GM19397 (cell line): Measurements from ENCODE around the gene NMRAL1.

Experiments used
- ATAC-seq: cut with Tn5 transposase; IDR thresholded peaks from one replicate; pipeline ENCODE4 v1.9.1; 2021; ENCODE audit warnings: mild to moderate bottlenecking, moderate library complexity; ENCODE audit not compliant: unreplicated experiment

Gene NMRAL1

GRCh38 chr16:4467916-4468315 lies 6.5 kb downstream of the NMRAL1 start:
- ATAC-seq, result no peak

- no peak for ATAC-seq
These were observed 8.2 kb downstream of the NMRAL1 start for GRCh38 chr16:4465977-4466779.

GRCh38 chr16:4463522-4464163 lies 10.8 kb downstream of the NMRAL1 start:
- no peak for ATAC-seq

DNA sequence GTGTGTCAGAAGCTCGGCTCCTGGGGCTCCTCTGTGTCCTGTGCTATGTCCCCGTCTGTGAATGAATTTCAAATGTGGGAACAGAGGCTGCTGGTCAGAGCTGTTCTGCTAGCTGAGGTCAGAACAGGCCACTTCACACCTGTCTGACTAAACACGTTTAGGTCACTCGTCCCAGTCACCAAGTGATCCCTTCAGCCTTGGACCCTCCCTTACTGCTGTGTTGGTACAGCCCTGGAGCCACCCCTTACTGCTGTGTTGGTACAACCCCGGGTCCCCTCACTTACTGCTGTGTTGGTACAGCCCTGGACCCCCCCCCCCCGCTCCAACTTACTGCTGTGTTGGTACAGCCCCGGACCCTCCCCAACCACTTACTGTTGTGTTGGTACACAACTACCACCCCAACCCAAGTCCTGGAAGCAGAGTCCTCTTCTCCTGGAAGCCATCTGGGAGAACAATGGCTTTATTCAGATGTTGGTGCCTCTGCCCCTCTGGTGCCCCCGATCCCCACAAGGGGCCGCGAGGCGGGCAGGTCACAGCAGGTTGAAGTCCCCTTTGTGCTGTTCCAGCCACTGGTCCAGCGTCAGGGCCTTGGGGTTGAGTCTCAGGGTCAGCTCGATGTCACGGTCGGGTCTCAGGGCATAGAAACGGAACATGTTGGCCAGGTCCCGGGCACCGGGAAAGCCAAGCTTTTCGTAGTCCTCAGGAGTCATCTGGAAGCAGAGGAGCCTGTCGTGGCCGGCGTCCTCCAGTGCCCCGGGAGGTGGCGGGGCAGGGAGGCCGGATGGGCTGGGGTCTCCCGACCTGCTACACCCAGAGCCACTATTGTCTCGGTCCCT lies 13.0 kb downstream of the NMRAL1 start:
- no peak for ATAC-seq

GRCh38 chr16:4460936-4461249 lies 13.5 kb downstream of the NMRAL1 start:
- ATAC-seq, result no peak

GRCh38 chr16:4455951-4456350 lies 18.5 kb downstream of the NMRAL1 start:
- ATAC-seq, result no peak

- ATAC-seq, result no peak
These were observed 19.3 kb downstream of the NMRAL1 start for GRCh38 chr16:4455081-4455480.

DNA sequence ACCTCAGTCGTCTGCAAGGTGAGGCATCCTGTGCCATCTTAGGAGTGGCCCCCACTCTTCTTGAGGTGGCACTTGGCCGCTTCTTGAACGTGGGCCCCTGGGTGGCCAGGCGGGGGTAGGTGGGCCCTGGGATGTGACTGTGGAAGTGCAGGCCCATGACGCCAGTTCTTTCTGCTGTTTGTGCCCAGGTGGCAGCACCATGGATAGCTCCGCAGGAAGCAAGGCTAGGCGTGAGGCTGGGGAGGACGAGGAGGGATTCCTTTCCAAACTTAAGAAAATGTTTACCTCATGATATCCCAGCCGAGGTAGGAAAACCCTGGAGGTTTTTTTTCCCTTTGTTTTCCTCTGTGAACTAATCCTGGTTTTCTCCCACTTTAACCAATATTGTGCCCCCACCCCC lies 19.8 kb downstream of the NMRAL1 start:
- ATAC-seq, result no peak

- ATAC-seq, result no peak
These were observed 21.8 kb downstream of the NMRAL1 start for GRCh38 chr16:4452674-4453073.

GRCh38 chr16:4450931-4451519 lies 23.4 kb downstream of the NMRAL1 start:
- ATAC-seq, result no peak

DNA sequence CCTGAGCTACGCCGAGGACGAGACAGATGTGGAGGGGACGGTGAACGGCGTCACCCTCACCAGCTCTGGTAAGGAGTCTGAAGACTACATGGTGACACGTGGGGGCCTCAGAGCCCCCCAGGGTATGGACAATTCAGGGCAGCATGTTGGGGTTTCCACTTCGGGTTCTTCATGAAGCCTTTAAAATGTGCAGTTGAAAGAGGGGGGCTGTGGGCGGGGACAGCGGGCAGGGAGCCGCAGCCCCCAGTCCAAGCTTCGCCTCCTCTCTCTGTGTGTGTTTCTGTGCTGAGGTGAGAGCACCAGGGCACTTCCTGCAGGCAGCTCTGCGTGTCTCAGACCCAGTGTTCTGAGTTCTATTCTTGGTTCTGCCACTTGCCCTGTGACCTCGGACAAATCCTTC lies 24.0 kb downstream of the NMRAL1 start:
- ATAC-seq, result no peak

DNA sequence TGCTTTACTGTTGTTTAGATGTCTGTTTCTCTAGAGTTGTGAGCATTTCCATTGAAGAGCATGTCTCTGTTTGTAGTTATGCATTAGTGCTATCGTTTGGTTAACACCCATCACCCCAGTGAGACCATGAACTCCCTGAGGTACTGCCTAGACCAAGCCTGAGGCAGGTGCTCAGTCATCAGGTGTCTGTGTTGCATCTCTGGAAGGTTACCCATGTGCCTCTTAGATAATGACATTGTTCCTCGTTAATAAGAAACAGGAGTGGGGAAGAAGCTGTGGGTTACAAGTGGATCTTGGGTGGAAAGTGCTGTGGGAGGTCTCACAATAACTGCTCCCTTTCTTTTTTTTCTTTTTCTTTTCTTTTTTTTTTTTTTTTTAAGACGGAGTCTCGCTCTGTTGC lies 30.4 kb downstream of the NMRAL1 start:
- no peak for ATAC-seq

DNA sequence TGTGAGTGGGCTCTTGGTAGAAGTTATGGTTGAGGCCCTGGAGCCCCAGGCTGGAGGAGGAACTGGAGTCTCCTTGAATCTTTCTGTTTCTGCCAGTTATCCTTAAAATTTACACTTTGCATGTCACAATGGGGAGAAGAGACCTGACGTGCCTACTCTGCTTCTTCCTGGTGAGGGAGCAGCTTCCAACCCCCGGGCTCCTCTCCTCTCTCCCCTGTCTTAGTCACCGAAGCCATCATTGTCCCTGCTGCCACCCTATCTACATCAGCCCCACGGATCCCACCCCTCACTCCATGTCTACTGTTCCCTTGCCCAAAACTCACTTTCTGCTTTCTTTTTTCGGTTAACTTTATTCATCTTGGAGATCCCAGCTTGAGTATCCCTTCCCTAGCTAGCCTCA lies 31.2 kb downstream of the NMRAL1 start:
- no peak for ATAC-seq

- no peak for ATAC-seq
These were observed 32.1 kb downstream of the NMRAL1 start for GRCh38 chr16:4442371-4442770.

DNA sequence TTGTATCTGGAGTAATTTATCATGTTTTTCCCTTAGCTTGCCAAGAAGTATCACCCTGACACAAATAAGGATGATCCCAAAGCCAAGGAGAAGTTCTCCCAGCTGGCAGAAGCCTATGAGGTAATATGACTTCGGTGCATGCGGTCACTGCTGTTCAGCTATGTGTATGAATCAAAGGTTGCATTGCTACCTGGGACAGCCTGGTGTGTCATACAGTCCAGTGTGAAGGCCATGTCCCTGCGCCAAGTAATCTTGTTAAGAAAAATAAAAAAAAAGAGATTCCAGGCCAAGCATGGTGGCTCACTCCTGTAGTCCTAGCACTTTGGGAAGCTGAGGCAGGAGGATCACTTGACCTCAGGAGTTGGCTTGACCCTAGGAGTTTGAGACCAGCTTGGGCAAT lies 37.1 kb downstream of the NMRAL1 start:
- no peak for ATAC-seq

GRCh38 chr16:4435337-4436067 lies 38.9 kb downstream of the NMRAL1 start:
- ATAC-seq, result no peak

- no peak for ATAC-seq
These were observed 40.3 kb downstream of the NMRAL1 start for GRCh38 chr16:4433914-4434787.

- no peak for ATAC-seq
These were observed 41.2 kb downstream of the NMRAL1 start for GRCh38 chr16:4433228-4433627.

DNA sequence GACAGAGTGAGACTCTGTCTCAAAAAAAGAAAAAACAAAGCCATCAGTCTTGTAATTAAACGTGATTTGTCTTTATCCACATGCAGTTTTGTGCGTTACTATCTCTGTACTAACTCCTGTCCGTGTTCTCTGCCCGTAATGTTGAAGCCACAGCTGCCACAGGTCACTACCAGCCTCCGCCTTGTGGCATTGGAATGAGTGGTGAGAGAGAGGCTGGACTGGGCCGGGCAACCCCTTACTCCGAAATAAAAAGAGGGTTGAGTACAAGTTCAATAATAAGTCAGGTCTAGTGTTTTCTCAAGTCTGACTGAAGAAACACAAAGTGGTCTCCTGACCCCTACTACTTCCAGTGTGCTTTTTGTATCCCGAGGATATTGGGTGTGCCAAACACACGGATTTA lies 43.4 kb downstream of the NMRAL1 start:
- ATAC-seq, result no peak

DNA sequence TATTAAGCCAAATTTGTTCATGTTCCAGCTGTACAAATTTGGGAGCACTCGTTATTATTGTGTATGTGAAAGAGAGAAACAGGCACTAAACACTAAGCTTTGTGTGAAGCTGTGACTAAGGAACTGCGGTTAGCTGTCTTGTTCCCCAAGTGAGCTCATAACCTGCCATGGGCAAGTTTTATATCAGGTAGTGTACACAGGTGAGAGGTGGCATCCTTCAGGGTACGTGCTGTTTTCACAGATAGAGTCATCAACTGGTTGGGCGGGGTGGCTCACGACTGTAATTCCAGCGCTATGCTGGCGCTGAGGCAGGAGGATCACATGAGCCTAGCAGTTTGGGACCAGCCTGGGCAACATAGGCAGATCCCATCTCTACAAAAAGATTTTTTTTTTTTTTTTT lies 45.9 kb downstream of the NMRAL1 start:
- no peak for ATAC-seq
